ENCODE measurements around the gene TPD52L1.

- TF ChIP-seq CTCF (conservative IDR thresholded peaks at IDR 0.05; ENCODE audit: low read depth in 2 of 2), result no peak
- no peak for TF ChIP-seq EZH2 (IDR thresholded peaks at IDR 0.05; ENCODE audit: low read depth, unreplicated experiment)
- no peak for TF ChIP-seq POLR2AphosphoS5 (IDR thresholded peaks at IDR 0.05; ENCODE audit: low read depth)
- TF ChIP-seq JUNB (IDR thresholded peaks at IDR 0.05; ENCODE audit: unreplicated experiment), result no peak
- TF ChIP-seq, protein P1, sequence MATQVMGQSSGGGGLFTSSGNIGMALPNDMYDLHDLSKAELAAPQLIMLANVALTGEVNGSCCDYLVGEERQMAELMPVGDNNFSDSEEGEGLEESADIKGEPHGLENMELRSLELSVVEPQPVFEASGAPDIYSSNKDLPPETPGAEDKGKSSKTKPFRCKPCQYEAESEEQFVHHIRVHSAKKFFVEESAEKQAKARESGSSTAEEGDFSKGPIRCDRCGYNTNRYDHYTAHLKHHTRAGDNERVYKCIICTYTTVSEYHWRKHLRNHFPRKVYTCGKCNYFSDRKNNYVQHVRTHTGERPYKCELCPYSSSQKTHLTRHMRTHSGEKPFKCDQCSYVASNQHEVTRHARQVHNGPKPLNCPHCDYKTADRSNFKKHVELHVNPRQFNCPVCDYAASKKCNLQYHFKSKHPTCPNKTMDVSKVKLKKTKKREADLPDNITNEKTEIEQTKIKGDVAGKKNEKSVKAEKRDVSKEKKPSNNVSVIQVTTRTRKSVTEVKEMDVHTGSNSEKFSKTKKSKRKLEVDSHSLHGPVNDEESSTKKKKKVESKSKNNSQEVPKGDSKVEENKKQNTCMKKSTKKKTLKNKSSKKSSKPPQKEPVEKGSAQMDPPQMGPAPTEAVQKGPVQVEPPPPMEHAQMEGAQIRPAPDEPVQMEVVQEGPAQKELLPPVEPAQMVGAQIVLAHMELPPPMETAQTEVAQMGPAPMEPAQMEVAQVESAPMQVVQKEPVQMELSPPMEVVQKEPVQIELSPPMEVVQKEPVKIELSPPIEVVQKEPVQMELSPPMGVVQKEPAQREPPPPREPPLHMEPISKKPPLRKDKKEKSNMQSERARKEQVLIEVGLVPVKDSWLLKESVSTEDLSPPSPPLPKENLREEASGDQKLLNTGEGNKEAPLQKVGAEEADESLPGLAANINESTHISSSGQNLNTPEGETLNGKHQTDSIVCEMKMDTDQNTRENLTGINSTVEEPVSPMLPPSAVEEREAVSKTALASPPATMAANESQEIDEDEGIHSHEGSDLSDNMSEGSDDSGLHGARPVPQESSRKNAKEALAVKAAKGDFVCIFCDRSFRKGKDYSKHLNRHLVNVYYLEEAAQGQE (IDR thresholded peaks at IDR 0.05; ENCODE audit: unreplicated experiment), result no peak
- no peak for TF ChIP-seq NANOG (IDR thresholded peaks at IDR 0.05; ENCODE audit: borderline replicate concordance)
Observed at GRCh38 chr6:125262016-125263013, 108.7 kb downstream of the TPD52L1 start.

Data from GM23338 (cell line).